Heart left ventricle (tissue), 16 donors: ENCODE results near the gene TM9SF3. TPM values are rescaled to one million over a fixed set of nuclear protein-coding genes. Genes with fewer than 3 reads are reported as not detected.
A peak's percentile ranks its signal among the peaks of the same experiment; 100 is the strongest.

ENCODE experiments used
- ATAC-seq, 4 donors: fragments of 200-7000 bp; cut with Tn5 transposase; one replicate each; pipeline ENCODE4 v1.9.1; 2020 to 2022; ENCODE audit warnings: moderate library complexity in 4 of 4, mild to moderate bottlenecking in 3 of 4, moderate number of reproducible peaks in 1 of 4
- DNase-seq, 5 donors: peaks; one replicate each; pipeline ENCODE4 v3.0.0-alpha.2; 2020
- H3K27ac ChIP-seq, 12 donors: fragments of 200-600 bp; sonication (generic) in 4 of 12; one replicate each; pipeline versions ENCODE4 v1.5.0 to v1.8.0; 2016 to 2022; ENCODE audit warnings: mild to moderate bottlenecking in 2 of 12
- H3K27me3 ChIP-seq, 9 donors: fragments of 200-600 bp; sonication (generic) in 2 of 9; one replicate each; pipeline versions ENCODE4 v1.5.1 to v1.8.0; 2016 to 2022; ENCODE audit warnings: mild to moderate bottlenecking in 3 of 9
- H3K36me3 ChIP-seq, 9 donors: fragments of 200-600 bp; sonication (generic) in 2 of 9; one replicate each; pipeline versions ENCODE4 v1.5.0 to v1.8.0; 2018 to 2022; ENCODE audit warnings: mild to moderate bottlenecking in 2 of 9
- H3K4me1 ChIP-seq, 12 donors: fragments of 200-600 bp; sonication (generic) in 4 of 12; one replicate each; pipeline versions ENCODE4 v1.5.0 to v1.8.0; 2016 to 2022; ENCODE audit warnings: mild to moderate bottlenecking in 3 of 12
- H3K4me3 ChIP-seq, 12 donors: fragments of 200-600 bp; sonication (generic) in 4 of 12; one replicate each; pipeline versions ENCODE4 v1.5.0 to v1.8.0; 2017 to 2022; ENCODE audit warnings: mild to moderate bottlenecking in 9 of 12, moderate library complexity in 4 of 12
- H3K9me3 ChIP-seq, 12 donors: fragments of 200-600 bp; sonication (generic) in 4 of 12; one replicate each; pipeline versions ENCODE4 v1.5.0 to v1.8.0; 2016 to 2022; ENCODE audit warnings: mild to moderate bottlenecking in 1 of 12
- CTCF ChIP-seq, 12 donors: fragments of 200-600 bp; sonication (generic) in 4 of 12; IDR thresholded peaks; one replicate each; pipeline versions ENCODE4 v1.5.0 to v1.8.0; 2018 to 2022; ENCODE audit warnings: antibody characterized with exemption in 12 of 12, mild to moderate bottlenecking in 5 of 12
- POLR2A ChIP-seq, 2 donors: fragments of 450-650 bp; IDR thresholded peaks; one replicate each; pipeline ENCODE4 v1.6.1; 2017; ENCODE audit warnings: antibody characterized with exemption in 2 of 2, mild to moderate bottlenecking in 2 of 2, moderate library complexity in 2 of 2
- WGBS, 4 donors: extraction: QIAGEN DNeasy Blood & Tissue Kit in 2 of 4; methylation state at CpG; one replicate each; pipeline versions ENCODE4 v1.1.5 to v1.1.7; 2013 to 2018; 5-methylcytosine and 5-hydroxymethylcytosine counted together
- intact Hi-C, 10 donors: fragments of 100-400 bp; cut with DNase I; formaldehyde crosslinking; loops; one replicate each; pipeline versions ENCODE4 v1.11.1 to v1.14.2; 2022
- polyA plus RNA-seq, 2 donors: library from polyadenylated mRNA; stranded (reverse); fragments of 200-250 nt; gene quantifications; one replicate each; pipeline ENCODE4 v1.2.3, GENCODE V29; 2013
- total RNA-seq, 9 donors: library from RNA; depleted of rRNA in 2 of 9; stranded (reverse); fragments of >200 nt in 2 of 9; fragmentation: NEBNext Ultra II Directional in 3 of 9; extraction: Animal tissue kit (Norgen Biotek cat#: 25700) in 3 of 9; gene quantifications; one replicate each; pipeline versions ENCODE4 v1.1.0 to v1.2.4, GENCODE V29; 2016 to 2023
- donor health status: ischemic (EF 13 %, LVEDD 7.1; RV severe dilation, severe dysfunction).
- donor health status: healthy with polysubstance abuse.
- donor health status: DM: no; HTN: yes; CAD: no.
- donor health status: DM: no; HTN: no; CAD: no.
- donor health status: ischemic (EF 25% LVEDD 6.9; RV normal size, moderate dysfunction).
- donor health status: ischemic (EF 25% LVEDD 5.7; RV mildly dilated, moderate dysfunction).
- donor health status: healthy.
- donor health status: DM: yes; HTN: yes; CAD: no.
- donor health status: ischemic (EF 35%, LVEDD 5.7; RV mildly dilated, moderate dysfunction).
- donor health status: nonischemic (EF 11% LVEDD 7.7; RV severe dilation, severe dysfunction).
- donor health status: DM: yes; HTN: yes; CAD: no.
- donor health status: PGD.
- donor health status: ischemic (EF 29% LVEDD 5.4; RV normal size, mild dysfunction).
- donor health status: nonischemic (EF 23%, LVEDD 6.1; RV moderate dilation, normal function).

Gene TM9SF3
- total and polyA plus RNA-seq, 11 donors: 14.9 to 75.6 (median 61.1) TPM

- Histone ChIP-seq H3K36me3 (peaks cover 0 to 61% (median 38%) of the 10 kb centered on the region in 9 donors), H3K27ac (no peak overlapping the region), H3K4me1 (peaks cover 0 to 11% (median 0%) of the 10 kb centered on the region in 12 donors), H3K4me3 (no peak overlapping the region), H3K27me3 (no peaks in the 10 kb centered on the region), H3K9me3 (peaks cover 0 to 5% (median 0%) of the 10 kb centered on the region in 12 donors)
- intact Hi-C loops: no loop called here
- ATAC-seq: no peak
- WGBS, 4 donors: 92 to 98% (median 96%) methylated on average over 1 of the region's 1 CpG
- TF ChIP-seq POLR2A (IDR thresholded peaks at IDR 0.05) (no peak), CTCF (IDR thresholded peaks at IDR 0.05) (no peak)
- DNase-seq: no peak
These were observed 48.1 kb downstream of the TM9SF3 start for GRCh38 chr10:96538683-96539082.

- TF ChIP-seq CTCF (IDR thresholded peaks at IDR 0.05): no peak
- no peak for TF ChIP-seq POLR2A (IDR thresholded peaks at IDR 0.05)
- H3K27me3 ChIP-seq: no peaks in the 10 kb centered on the region
- H3K9me3 ChIP-seq: peaks cover 0 to 5% (median 0%) of the 10 kb centered on the region in 12 donors
- H3K4me1 ChIP-seq: peaks cover 0 to 11% (median 0%) of the 10 kb centered on the region in 12 donors
- ATAC-seq (no peak), DNase-seq (no peak)
- WGBS, 4 donors: 86 to 97% (median 94%) methylated on average over 1 of the region's 1 CpG
- intact Hi-C loops: no loop called here
- H3K36me3 ChIP-seq: peaks cover 0 to 59% (median 34%) of the 10 kb centered on the region in 9 donors
- no peak overlapping the region for H3K4me3 ChIP-seq
- H3K27ac ChIP-seq: no peak overlapping the region
These were observed 50.7 kb downstream of the TM9SF3 start for GRCh38 chr10:96536129-96536528.

- DNase-seq (no peak), ATAC-seq (no peak)
- H3K27me3 ChIP-seq: no peaks in the 10 kb centered on the region
- H3K4me3 ChIP-seq: no peak overlapping the region
- WGBS, 4 donors: 35 to 64% (median 53%) methylated on average over 1 of the region's 1 CpG
- peaks cover 0 to 70% (median 53%) of the 10 kb centered on the region in 9 donors for H3K36me3 ChIP-seq
- no peaks in the 10 kb centered on the region for H3K9me3 ChIP-seq
- peaks cover 0 to 12% (median 1%) of the 10 kb centered on the region in 12 donors for H3K4me1 ChIP-seq
- intact Hi-C loops: no loop called here
- no peak for TF ChIP-seq CTCF (IDR thresholded peaks at IDR 0.05)
- TF ChIP-seq POLR2A (IDR thresholded peaks at IDR 0.05): no peak
- no peak overlapping the region for H3K27ac ChIP-seq
These were observed 54.3 kb downstream of the TM9SF3 start for GRCh38 chr10:96532523-96532922.

GRCh38 chr10:96529634-96530279 lies 57.1 kb downstream of the TM9SF3 start:
- Histone ChIP-seq H3K27ac (peak overlapping the region in 1 of 12 donors; percentile 21), H3K9me3 (no peaks in the 10 kb centered on the region), H3K4me3 (no peak overlapping the region), H3K4me1 (peaks cover 0 to 12% (median 1%) of the 10 kb centered on the region in 12 donors), H3K36me3 (peaks cover 0 to 93% (median 74%) of the 10 kb centered on the region in 9 donors), H3K27me3 (no peaks in the 10 kb centered on the region)
- DNase-seq (no peak), ATAC-seq (peak; percentile 47 to 91 (median 78))
- TF ChIP-seq POLR2A (IDR thresholded peaks at IDR 0.05) (no peak), CTCF (IDR thresholded peaks at IDR 0.05) (no peak)
- intact Hi-C loops: no loop called here
- WGBS, 4 donors: 38 to 57% (median 48%) methylated on average over 6 of the region's 6 CpGs
